NK-92 (cell line): ENCODE measurements around the gene RTL10.
A peak's percentile ranks its signal among the peaks of the same experiment; 100 is the strongest.

Experiments
- DNase-seq: peaks from one replicate; lab custom pipeline; 2025; ENCODE audit not compliant: unreplicated experiment; lab: John Stamatoyannopoulos, UW

RTL10 gene, protein sequence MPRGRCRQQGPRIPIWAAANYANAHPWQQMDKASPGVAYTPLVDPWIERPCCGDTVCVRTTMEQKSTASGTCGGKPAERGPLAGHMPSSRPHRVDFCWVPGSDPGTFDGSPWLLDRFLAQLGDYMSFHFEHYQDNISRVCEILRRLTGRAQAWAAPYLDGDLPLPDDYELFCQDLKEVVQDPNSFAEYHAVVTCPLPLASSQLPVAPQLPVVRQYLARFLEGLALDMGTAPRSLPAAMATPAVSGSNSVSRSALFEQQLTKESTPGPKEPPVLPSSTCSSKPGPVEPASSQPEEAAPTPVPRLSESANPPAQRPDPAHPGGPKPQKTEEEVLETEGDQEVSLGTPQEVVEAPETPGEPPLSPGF

DNA sequence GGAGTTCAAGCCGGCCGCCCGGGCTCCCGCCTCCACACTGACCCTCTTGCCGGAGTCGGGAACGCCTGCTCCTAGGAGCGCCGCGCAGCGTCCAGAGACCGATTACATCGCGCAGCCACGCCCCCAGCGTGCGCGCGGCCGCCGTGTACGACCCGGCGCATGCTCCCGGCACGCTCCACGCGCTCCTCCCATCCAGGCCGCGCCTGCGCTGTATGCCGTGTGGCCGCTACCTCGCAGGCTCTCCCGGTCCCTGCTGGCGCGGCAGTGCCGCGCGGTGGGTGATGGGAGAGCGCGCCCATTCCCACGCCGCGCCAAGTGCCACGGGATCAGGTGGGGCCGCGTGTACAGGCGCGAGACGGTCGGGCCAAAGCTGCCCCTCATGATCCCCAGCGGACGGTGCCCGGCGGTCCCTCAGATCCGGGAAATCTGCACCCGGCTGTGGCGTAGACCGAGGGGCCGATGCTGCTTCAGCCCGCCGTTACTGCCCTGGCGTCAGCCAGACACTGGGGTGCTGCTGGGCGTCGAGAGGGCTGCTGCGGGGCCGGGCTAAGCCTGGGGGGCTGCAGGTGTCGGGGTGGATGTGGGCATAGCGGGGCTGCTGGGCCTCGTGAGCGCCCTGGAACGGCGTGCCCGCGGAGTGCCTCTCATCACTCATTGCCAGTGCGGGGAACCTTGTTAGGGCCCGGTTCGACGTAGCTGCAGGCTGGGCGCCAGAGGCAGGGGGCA, at the start of gene RTL10, which contains the start of gene GNB1L:
RTL10 (minus strand) TSS at position 97 of the 726 bp plus-strand sequence. CDS start 2,613 bp downstream, outside the sequence.
GNB1L (minus strand) TSS at position 97 of the 726 bp plus-strand sequence. CDS start 33,519 bp downstream, outside the sequence.
- DNase-seq: peak; percentile 50

DNA sequence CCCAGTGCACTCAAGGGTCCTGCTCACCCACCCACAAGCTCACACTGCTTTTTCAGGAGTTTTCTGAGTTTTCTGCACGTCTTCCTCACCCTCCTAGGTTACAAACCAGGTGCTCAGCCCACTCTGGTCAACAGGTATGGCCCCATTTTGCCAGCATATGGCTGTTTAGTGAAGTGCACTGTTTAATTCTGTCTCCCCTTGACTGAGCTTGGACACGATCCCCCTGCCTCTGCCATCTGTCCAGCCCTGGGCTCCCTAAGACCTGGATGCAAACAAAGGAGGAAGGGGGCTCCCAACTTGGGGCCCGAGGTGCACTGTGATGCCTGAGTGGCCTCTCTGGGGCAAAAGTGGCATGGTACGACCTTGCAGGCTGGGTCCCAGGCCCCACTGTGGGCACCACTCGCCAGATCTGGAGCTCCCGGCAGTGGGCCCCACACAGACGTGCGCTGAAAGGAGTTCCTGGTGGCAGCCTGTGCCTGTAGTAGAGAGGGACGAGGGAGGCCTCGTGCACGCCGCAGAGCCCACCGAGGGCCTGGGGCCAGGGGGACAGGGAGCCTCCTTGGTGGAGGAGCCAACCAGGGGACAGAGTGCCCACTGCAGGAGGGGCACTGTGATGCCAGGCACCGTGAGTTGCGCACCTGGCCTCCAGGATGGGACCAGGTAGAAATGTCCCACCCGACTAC, 49.6 kb upstream of the RTL10 start:
- no peak for DNase-seq

DNA sequence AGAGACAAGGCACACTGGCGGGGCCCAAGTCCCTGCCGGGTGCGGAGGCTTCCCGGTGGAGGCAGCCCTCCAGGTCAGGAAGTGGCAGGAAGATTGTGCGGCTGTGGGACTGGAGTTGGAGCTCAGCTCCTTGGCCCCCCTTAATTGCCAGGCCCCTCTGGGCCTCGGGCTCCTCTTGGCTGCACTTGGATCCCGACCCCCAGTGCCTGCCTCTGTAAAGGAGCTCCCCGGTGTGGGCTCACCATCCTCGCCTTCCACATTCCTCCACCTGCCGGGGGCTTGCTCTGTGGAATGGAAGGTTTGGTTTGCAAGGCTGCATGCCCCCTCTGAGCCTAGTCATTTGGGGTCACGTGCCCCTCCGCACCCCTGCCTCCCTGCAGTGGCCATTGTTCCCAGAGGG, 48.8 kb upstream of the RTL10 start:
- DNase-seq: no peak

DNA sequence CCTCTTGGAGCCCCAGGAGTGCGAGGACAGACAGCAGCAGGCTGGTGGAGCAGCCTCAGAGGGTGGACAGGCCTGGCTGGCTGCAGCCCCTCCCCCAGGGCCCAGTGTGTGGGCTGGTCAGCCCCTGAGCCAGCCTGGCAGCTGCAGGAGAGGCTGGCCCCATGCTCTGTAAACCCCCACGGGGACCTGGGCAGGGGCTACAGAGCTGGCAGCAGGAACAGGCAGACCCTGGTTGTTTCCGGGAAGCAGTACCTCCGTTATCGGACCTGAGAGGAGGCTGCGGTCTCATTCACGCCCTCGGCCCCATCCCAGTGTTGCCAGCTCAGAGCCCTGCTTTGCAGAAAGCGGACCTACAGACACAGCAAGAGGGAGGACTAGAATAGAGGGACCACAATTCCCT, 48.4 kb upstream of the RTL10 start:
- DNase-seq: no peak

DNA sequence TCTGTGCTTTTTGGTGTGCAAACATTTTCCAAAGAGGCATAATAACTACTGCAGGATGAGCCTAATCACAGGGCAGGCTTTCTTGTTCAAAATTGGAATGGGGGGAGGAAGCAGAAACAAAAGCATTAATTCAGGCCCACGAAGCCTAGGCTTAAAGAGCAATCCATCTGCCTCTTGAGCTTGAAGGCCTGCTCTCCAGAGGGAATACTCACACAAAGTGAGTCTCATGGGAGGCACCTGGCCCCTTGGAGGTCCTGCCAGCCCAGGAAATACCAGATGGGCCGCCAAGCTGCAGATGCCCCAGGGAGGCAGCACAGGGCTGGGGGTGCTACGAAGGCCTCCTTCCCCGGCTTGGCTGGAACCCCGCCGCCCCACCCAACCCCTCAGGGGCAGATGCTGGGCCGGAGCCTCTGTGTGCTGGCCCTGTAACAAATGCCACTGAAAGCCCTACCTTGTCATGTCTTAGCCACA, 47.6 kb upstream of the RTL10 start:
- DNase-seq: no peak

DNA sequence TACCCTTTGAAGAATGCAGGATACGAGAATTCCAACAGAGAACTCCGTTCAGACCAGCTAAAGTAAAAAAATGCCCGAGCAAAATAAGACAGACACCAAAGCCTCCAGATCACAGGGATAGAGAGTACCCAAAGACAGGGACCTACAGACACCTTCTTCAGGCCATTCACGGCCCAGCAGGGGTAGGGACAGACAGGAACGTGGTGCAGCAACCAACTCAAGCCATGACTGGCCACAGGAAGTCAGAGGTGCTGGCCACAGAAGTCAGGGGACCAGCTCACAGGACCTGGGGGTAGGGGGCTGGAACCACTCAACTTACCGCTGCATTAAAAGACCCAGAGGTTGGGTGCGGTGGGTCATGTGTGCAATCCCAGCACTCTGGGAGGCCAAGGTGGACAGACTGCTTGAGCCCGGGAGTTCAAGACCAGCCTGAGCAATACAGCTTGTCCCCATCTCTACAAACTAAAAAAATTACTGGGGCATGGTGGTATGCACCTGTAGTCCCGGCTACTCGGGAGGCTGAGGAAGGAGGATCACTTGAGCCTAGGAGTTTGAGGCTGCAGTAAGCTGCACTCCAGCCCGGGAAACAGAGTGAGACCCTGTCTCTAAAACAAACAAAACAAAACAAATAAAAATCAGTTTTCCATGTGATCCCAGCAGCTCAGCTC, 47.0 kb upstream of the RTL10 start:
- no peak for DNase-seq

DNA sequence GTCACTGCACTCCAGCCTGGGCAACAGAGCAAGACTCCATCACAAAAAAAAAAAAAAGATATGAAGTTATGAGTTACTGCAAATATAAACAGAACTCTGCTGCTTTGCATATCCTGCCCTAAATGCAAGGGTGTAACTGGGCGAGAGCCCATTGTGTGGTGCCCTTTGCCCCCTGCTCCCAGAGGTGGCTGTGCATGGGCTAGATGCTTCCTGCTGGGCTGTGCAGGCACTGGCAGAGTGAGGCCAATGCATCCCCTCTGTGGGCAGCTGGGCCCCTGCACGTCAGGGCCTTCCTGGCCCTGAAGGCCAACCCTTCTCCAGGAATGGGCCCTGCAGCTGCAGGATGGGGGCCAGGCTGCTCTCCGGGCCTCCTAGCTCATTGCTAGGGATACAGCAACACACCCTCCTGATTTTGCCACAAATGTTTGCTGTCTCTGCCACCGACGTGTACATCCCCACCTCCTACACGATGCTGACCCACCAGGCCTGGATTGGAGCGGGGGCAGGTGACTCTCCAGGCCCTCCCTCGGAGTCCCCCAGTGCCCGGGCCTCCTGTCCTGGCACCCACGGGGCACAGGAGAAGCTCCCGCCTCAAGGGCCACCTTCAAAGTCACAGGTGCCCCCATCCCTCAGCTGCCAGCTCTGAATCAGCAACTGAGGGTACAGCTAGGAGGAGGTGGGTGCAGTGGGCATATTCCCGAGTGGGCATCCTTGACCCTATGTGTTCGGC, 46.2 kb upstream of the RTL10 start:
- DNase-seq: no peak

DNA sequence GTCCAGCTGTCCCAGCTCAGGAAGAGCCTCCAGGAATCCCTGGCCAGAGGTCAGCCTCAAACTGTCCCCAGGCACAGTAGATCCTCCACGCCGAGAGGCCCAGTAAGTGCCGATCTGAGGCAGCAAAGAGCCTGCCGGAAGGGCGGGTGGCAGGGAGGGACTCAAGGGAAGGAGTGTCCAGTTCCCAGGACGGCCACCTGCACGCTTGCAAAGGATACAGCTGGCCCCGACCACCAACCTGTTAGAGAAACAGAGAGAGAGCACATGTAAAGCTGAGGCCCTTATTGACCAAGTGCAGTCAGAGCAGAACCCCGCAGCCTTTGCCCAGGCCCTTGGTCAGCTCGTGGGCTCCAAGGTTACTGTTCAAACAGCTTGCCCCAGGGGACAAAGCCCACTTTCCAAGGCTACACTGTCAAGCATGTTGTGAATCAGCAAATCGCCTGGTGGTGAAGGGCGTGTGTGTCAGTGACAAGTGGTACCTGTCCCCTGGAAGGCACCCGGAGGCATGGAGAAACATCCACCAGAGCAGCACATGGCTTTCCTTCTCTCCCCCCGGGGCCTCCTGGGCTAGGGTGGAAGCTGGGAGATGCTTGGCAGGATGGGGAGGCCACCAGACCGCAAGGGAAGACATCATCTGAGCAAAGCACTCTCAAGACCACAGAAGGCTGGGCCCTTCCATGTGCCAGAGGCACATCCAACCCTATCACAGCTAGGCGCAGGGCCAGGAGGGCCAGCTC, 44.3 kb upstream of the RTL10 start:
- DNase-seq: no peak

DNA sequence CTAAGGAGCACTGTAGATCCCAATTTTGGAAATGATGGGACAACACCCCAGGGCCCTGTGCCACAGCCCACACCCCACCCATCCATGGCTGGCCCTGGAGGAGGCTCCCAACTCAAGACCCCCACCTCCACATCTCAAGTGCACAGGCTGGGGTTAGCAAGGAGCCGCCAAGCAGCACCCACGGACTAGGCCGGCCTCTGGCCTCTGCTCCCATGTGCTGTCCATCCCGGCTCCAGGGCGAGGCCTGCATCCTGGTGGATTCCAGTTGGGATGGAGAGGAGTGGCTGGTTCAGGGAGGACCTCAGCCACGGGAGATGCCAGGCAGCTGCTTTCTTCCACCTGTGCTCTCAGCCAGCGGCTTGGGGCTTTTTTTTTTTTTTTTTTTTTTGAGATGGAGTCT, 43.5 kb upstream of the RTL10 start:
- no peak for DNase-seq

DNA sequence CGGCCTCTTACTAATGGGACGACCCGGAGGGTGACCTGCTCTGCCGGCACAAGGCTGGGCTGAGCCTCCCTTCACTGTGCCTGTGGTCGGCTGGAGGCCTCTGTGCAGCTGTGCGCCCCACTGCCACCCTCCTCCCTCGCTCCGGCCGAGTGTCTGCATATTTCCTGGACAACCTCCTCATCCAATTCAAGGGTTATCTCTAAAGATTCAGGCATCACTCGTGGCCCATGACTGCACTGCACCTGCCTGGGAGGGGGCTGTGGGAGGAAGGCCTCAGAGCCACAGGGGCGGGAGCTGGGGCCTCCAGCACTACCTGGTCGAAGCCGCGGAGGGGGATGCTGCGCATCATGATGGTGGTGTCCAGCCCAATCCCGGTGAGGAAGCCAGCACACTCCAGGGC, 43.1 kb upstream of the RTL10 start:
- DNase-seq: no peak

DNA sequence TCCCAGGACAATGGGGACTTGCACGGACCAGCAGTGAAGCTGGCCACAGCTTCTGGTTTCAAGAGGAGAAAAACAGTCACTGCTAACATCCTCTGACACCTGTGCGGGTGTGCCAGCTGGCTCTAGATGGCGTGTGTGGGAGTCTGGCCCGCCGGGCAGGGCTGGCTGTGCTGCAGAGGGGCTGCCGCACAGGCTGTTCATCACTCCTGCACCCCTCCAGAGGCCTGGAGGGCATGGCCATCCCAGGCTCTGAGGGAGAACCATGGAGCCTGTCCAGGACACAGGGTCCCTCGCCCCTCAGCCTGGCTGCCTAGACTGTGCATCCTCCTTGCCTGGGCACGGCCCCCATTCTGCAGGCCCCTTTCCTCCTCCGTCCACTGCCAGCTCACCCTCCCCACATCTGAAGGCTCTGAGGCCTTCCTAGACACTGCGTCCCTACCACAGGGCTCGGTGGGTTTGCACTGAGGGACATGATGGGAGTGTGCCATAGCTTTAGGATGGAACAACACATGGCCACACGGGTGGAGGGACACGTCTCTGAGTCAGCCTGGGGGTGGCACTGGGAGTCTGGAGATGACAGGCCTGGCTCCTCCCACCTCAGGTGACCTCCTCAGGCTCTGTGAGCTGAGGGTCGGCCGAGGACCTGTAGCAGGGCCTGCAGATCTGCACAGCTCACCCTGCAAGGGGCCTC, 42.1 kb upstream of the RTL10 start:
- DNase-seq: no peak

DNA sequence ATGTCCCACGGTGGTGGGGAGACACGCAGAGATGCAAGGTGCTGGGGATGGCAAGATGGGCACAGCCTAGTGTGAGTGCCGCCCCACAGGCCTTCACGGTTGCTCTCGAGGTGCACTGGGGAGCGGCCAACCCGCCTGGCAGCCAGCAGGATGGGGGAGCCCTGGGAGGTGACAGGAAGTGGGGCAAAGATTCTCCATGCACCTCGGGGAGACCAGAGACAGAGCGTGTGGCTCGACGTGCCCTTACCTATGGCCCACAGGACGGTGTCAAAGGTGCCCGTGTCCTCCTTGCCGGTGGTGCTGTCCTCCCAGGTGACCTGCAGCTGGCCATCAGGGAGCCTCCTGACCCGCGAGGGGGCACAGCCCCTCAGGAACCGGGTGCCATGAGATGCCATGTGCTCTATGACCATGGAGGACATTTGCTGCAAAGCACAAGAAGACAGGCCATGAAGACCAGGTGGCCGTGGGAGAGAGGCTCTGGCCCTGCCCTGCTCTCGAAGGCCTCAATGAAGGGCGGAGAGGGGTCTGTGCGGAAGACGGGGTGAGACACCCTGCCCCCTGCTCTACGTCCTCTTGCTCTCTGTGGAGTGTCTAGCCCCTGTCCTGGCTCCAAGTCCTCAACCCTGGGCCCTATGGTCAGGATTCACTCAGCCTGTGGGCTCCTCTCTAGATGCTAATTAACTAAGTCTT, 40.6 kb upstream of the RTL10 start:
- no peak for DNase-seq

DNA sequence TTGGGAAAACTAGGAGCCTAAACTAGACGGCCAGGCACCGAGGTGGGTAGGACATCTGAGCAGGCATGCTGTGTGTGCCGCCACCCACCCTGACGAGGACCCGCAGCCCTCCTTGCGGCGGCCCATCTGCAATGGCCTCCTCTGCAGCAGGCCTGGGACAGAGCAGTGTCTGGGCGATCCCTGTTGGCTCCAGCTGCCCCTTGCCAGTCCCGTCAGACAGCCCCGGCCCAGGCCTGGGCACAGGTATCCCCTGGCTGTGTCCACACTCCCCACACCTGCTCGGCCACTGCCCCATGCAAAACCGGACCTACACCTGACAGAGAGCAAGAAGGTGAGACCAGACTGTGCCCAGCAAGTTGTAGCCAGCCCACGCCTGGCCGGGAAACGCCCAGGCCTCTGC, 38.7 kb upstream of the RTL10 start:
- no peak for DNase-seq

DNA sequence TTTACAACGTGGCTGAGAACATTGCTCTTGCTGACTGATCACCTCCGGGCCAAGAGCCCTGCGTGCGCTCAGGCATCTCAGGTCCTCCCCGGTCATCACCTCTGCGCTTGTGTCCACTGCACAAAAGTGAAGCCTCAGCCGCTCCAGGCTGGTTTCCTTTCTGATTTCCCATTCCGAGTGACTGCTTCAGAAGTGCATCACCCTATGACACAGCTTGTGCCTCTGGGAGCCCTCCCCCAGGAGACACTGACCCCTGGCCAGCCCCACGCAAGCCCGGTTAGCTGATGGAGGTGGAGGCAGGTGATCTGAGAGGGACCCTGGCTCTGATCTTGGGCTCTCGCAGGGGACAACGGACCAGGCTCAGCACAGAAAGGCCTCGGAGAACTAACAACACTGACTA, 38.3 kb upstream of the RTL10 start:
- DNase-seq: no peak

DNA sequence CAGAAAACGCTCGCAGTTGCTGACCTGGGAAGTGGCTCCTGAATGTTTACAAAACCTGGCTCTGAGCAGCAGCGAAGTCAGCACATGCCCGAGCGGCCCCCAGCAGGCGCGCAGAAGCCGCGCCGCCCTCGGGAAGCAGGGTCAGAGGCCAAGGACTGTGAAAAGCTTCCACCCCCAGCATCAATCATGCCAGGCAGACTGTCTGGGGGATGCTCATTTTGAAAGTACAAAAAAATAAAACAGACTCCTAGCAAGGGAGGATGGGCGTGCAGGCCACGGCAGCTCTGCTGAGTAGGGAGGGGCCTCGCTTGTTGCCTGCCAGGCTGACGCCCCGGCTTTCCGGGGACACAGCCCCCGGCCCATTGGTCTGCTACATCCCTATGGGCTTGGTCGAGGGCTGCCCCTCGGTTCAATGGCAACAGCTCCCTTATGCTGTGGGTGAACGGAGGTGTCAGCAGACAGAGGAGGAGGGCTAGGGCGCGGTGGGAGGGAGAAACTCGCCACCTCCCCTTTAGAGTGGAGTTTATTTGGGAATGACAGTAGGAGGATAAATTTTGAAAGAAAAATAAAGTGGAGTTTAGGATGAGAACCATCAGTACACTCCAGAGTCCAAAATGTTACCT, 37.7 kb upstream of the RTL10 start:
- DNase-seq: no peak

DNA sequence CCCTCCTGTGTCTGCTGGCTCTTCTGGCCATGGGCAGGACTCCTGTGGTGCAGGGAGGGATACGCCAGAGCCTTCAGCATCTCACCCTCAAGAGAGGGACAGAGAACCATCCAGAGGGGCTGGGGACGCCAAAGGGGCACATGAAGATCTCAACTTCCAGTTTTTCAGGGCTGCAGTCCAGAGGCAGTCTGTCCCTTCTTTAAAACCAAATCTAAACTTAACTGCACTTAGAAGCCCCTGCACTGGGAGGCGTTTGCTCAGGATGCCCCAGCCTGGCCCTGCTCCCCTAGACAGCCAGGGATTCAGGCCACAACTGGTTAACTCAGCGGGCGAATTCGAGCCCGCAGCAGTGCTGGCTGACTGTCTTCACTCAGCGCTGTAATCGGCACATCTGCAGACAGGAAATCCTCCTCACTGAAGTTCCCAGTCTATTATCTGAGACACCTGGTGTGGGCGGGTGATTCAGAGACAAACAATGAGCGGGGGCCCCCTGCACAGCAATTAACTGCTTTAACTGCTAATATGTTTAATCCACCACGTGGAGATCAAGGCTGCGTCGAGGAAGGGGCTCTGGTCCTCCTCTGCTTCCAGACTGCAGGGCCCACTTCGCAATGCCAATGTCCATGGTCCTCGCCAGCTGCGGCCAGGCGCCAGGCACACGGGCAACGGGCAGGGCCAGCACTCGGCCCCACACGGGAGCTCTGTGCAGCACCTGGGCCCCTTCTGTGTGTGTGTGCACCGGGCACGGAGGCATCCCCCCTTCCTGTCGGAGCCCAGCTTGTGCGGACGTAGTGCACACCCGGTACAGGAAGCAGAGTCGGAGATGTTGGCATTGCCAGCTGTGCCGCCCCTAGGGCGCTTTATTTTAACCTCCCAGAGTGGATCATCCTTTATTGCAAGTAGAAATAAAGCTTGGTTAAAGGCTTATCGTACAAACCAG, 36.9 kb upstream of the RTL10 start:
- DNase-seq: no peak
